Osteoblast (primary cell): ENCODE results near the gene FOS. TPM values are rescaled to one million over a fixed set of nuclear protein-coding genes. Genes with fewer than 3 reads are reported as not detected.
"Not testable (repeated sequence)": the region's sequence is repeated elsewhere in the genome, so short reads cannot be mapped to it uniquely, and the experiment has no call there.

Source experiments
- DNase-seq: peaks from one replicate; pipeline ENCODE4 v3.0.0; 2011; ENCODE audit warnings: low spot score, mixed read lengths; ENCODE audit not compliant: insufficient read length; ENCODE audit errors: missing footprints
- H2AFZ ChIP-seq: 2 replicates; pipeline ENCODE4 v1.6.0; 2011; ENCODE audit warnings: mild to moderate bottlenecking, low read length
- H3K27ac ChIP-seq: 2 replicates; pipeline ENCODE4 v1.5.1; 2011; ENCODE audit warnings: mild to moderate bottlenecking, low read depth, low read length, moderate library complexity
- H3K27me3 ChIP-seq: 2 replicates; pipeline ENCODE4 v1.6.0; 2012; ENCODE audit warnings: mild to moderate bottlenecking, control low read depth, inconsistent platforms, low read length, moderate library complexity; ENCODE audit not compliant: insufficient read depth
- H3K36me3 ChIP-seq: 2 replicates; pipeline ENCODE4 v1.5.1; 2011; ENCODE audit warnings: mild to moderate bottlenecking, low read length, control low read depth, moderate library complexity; ENCODE audit not compliant: insufficient read depth
- H3K4me1 ChIP-seq: 2 replicates; pipeline ENCODE4 v1.5.1; 2011; ENCODE audit warnings: mild to moderate bottlenecking, low read length, control low read depth, moderate library complexity; ENCODE audit not compliant: insufficient read depth
- H3K4me2 ChIP-seq: 2 replicates; pipeline ENCODE4 v1.6.0; 2011; ENCODE audit warnings: mild to moderate bottlenecking, low read length; ENCODE audit not compliant: insufficient read depth
- H3K4me3 ChIP-seq: fragments of 200-600 bp; sonication (generic); 3 replicates; pipeline ENCODE4 v1.5.1; 2012; ENCODE audit warnings: mild to moderate bottlenecking, low read length, inconsistent platforms; ENCODE audit not compliant: insufficient read depth
- H3K79me2 ChIP-seq: 2 replicates; pipeline ENCODE4 v1.6.0; 2012; ENCODE audit warnings: mild to moderate bottlenecking, low read length, control low read depth, inconsistent platforms; ENCODE audit not compliant: insufficient read depth
- H3K9me3 ChIP-seq: 2 replicates; pipeline ENCODE4 v1.5.1; 2011; ENCODE audit warnings: low read depth, low read length, control low read depth
- H4K20me1 ChIP-seq: 2 replicates; pipeline ENCODE4 v1.6.0; 2012; ENCODE audit warnings: mild to moderate bottlenecking, low read length, control low read depth; ENCODE audit not compliant: insufficient read depth
- total RNA-seq: library from RNA; depleted of rRNA; stranded (reverse); fragments of >200 nt; gene quantifications from 2 replicates; pipeline ENCODE4 v1.2.3, GENCODE V29; 2012
- TF ChIP-seq, protein P1 (sequence below): IDR thresholded peaks from 2 replicates; pipeline ENCODE4 v1.5.1; 2011; ENCODE audit warnings: mild to moderate bottlenecking, low read depth, low read length, moderate library complexity; ENCODE audit errors: extremely low read depth

Gene FOS
- total RNA-seq, 1 donor = 42.3 TPM

DNA sequence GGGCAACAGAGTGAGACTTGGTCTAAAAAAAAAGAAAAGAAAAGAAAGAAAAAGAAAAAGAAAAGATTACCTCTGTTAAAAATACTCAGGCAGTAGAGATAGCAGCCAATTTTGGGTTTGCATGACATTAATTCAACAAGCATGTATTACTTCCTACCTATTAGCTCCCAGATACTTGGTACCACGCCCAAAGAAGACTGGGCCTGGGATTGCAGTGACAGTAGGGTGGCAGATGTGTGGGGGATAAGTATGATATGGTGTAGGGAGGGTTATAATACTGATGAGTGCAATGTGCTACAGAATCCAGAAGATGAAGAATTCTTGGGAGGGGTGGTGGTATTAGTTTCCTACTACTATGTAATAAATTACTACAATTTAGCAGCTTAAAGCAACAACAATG lies 46.4 kb upstream of the FOS start:
- Histone ChIP-seq H3K36me3 (no peaks in the 10 kb centered on the region), H3K4me1 (peaks cover 13% of the 10 kb centered on the region), H3K9me3 (no peaks in the 10 kb centered on the region), H3K79me2 (no peaks in the 10 kb centered on the region), H3K4me3 (no peak overlapping the region), H3K27ac (no peak overlapping the region), H3K27me3 (no peaks in the 10 kb centered on the region), H2AFZ (no peak overlapping the region), H4K20me1 (no peaks in the 10 kb centered on the region), H3K4me2 (no peak overlapping the region)
- no peak for DNase-seq
- TF ChIP-seq, protein P1, sequence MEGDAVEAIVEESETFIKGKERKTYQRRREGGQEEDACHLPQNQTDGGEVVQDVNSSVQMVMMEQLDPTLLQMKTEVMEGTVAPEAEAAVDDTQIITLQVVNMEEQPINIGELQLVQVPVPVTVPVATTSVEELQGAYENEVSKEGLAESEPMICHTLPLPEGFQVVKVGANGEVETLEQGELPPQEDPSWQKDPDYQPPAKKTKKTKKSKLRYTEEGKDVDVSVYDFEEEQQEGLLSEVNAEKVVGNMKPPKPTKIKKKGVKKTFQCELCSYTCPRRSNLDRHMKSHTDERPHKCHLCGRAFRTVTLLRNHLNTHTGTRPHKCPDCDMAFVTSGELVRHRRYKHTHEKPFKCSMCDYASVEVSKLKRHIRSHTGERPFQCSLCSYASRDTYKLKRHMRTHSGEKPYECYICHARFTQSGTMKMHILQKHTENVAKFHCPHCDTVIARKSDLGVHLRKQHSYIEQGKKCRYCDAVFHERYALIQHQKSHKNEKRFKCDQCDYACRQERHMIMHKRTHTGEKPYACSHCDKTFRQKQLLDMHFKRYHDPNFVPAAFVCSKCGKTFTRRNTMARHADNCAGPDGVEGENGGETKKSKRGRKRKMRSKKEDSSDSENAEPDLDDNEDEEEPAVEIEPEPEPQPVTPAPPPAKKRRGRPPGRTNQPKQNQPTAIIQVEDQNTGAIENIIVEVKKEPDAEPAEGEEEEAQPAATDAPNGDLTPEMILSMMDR = no peak

DNA sequence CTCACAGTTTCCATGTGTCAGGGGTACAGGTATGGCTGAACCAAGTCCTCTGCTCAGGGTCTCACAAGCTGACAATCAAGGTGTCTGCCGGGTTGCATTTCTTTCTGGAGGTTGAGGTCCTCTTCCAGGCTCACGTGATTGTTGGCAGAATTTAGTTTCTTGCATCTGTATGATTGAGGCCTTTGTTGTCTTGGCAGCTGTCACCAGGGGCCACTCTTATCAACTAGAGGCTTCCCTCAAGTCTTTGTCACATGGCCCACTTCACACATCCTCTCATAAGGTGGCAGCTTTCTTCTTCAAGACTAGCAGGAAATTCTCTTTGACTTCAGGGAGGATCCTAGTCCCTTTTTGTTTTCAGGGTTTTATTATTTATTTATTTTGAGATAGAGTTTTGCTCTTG lies 46.0 kb upstream of the FOS start:
- no peaks in the 10 kb centered on the region for H3K9me3 ChIP-seq

DNA sequence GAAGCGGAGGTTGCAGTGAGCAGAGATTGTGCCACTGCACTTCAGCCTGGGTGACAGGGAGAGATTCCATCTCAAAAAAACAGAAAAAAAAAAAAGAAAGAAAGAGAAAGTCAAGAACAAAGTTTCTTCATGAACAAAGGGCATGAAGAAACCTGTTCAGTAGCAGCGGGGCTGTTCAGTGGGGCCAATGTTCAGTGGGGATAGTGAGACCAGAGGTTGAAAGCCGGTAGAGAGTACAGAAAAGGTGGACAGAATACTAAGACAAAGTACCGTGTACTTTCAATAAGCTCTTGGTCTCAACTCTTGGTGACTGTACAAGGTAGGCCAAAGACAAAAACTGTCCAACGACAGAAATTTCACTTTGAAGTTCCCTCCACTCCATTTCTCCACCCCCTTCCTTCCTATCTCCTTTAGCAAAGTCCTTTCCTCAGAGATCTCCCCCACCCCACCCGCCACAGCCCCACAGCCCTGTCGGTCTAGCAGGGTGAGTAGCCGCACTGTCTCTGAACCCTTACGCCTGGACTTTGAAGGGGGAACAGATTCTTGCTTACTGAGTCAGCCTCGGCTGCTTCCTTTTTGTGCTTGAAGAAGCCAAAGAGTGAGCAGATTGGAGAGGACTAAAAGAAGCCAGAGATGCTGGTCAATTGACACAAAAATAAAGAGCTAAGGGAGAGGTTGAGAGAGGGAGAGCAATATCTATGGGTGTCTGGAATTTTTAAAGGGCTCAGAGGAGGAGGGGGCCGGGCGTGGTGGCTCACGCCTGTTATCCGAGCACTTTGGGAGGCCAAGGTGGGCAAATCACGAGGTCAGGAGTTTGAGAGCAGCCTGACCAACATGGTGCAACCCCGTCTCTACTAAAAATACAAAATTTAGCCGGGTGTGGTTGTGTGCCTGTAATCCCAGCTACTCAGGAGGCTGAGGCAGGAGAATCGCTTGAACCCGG lies 44.2 kb upstream of the FOS start:
- Histone ChIP-seq H3K36me3 (no peaks in the 10 kb centered on the region), H3K9me3 (no peaks in the 10 kb centered on the region), H3K27ac (peak overlapping the region; percentile 35), H4K20me1 (no peaks in the 10 kb centered on the region), H3K4me2 (peak overlapping the region; percentile 52), H3K27me3 (no peaks in the 10 kb centered on the region), H2AFZ (peak overlapping the region; percentile 81), H3K4me1 (peaks cover 13% of the 10 kb centered on the region), H3K4me3 (peak overlapping the region; percentile 35), H3K79me2 (no peaks in the 10 kb centered on the region)
- peak; percentile 75 for DNase-seq
- TF ChIP-seq, protein P1 = no peak

More for the DNA sequence above, 46.0 kb upstream of the FOS start:
- no peaks in the 10 kb centered on the region for H3K36me3 ChIP-seq
- H3K79me2 ChIP-seq = no peaks in the 10 kb centered on the region
- no peak overlapping the region for H2AFZ ChIP-seq
- H3K27ac ChIP-seq = no peak overlapping the region
- peaks cover 13% of the 10 kb centered on the region for H3K4me1 ChIP-seq
- no peaks in the 10 kb centered on the region for H3K27me3 ChIP-seq
- no peak for DNase-seq
- H3K4me3 ChIP-seq = no peak overlapping the region
- TF ChIP-seq, protein P1 = no peak
- H3K4me2 ChIP-seq = no peak overlapping the region
- no peaks in the 10 kb centered on the region for H4K20me1 ChIP-seq

DNA sequence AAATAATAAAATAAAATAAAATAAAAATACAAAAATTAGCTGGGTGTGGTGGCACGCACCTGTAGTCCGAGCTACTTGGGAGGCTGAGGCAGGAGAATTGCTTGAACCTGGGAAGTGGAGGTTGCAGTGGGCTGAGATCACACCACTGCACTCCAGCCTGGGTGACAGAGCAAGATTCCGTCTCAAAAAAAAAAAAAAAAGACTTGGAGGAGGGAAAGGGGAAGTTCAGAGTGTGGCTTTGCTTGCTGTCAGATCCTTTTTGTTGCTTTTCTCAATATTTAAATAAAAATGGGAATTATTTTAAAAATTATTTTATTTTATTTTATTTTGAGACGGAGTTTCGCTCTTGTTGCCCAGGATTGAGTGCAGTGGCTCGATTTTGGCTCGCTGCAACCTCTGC lies 43.4 kb upstream of the FOS start:
- peaks cover 10% of the 10 kb centered on the region for H3K4me1 ChIP-seq
- not testable (repeated sequence) for H3K27me3 ChIP-seq, H3K9me3 ChIP-seq, H3K27ac ChIP-seq, DNase-seq, H3K79me2 ChIP-seq, H3K4me2 ChIP-seq, H4K20me1 ChIP-seq, H3K36me3 ChIP-seq, H2AFZ ChIP-seq, H3K4me3 ChIP-seq
